SK-N-MC (cell line): ENCODE data around the gene GJA3.

Source experiments
- DNase-seq: peaks from one replicate; pipeline ENCODE4 v3.0.0-alpha.2; 2011; ENCODE audit warnings: low read depth, low spot score
- H3K27ac ChIP-seq: fragments of 200-600 bp; sonication (generic); 2 replicates; pipeline ENCODE4 v1.5.1; 2016; ENCODE audit warnings: mixed run types
- H3K36me3 ChIP-seq: fragments of 200-600 bp; sonication (generic); 2 replicates; pipeline ENCODE4 v1.6.1; 2017; ENCODE audit warnings: antibody characterized with exemption, low read length, mixed read lengths; ENCODE audit not compliant: insufficient read depth
- H3K4me3 ChIP-seq: fragments of 200-600 bp; sonication (generic); 2 replicates; pipeline ENCODE4 v1.5.1; 2016
- H3K9ac ChIP-seq: fragments of 200-600 bp; sonication (generic); 2 replicates; pipeline ENCODE4 v1.8.0; 2017; ENCODE audit warnings: mixed run types, mixed read lengths; ENCODE audit not compliant: insufficient read length
- H3K9me3 ChIP-seq: fragments of 200-600 bp; sonication (generic); 2 replicates; pipeline ENCODE4 v1.6.1; 2017; ENCODE audit warnings: low read depth, mild to moderate bottlenecking, antibody characterized with exemption, low read length, moderate library complexity, mixed read lengths
- EZH2 ChIP-seq: fragments of 200-600 bp; sonication (generic); IDR thresholded peaks from one replicate; pipeline ENCODE4 v1.6.1; 2017; ENCODE audit warnings: antibody characterized with exemption
- FOXP2 ChIP-seq: optimal IDR thresholded peaks from 2 replicates; pipeline ENCODE3; 2011; ENCODE audit warnings: mild to moderate bottlenecking, moderate library complexity; ENCODE audit not compliant: insufficient read depth; ENCODE audit errors: extremely low read length, control extremely low read depth
- POLR2AphosphoS5 ChIP-seq: IDR thresholded peaks from 2 replicates; pipeline ENCODE4 v1.6.1; 2012; ENCODE audit warnings: mild to moderate bottlenecking, low read depth, low read length, borderline replicate concordance

Gene GJA3

DNA sequence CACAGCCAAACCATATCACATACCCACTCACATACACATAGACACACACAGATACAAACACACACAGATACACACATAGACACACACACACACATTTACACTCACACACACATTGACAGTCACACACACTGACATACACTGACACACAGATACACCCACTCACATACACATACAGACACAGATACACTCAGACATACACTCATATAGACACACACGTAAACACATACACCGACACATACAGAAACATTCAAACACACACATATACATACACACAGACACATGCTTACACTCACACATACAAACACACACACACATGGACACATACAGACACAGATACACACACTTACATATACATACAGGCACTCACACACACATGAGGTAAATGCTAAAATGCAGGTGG is 30.2 kb downstream of the GJA3 start:
- H3K27ac ChIP-seq, result no peak overlapping the region
- H3K36me3 ChIP-seq, result no peaks in the 10 kb centered on the region
- H3K9ac ChIP-seq, result no peak overlapping the region
- no peak for DNase-seq
- no peak overlapping the region for H3K4me3 ChIP-seq
- H3K9me3 ChIP-seq, result no peaks in the 10 kb centered on the region
- TF ChIP-seq EZH2 (no peak), POLR2AphosphoS5 (no peak), FOXP2 (no peak)

DNA sequence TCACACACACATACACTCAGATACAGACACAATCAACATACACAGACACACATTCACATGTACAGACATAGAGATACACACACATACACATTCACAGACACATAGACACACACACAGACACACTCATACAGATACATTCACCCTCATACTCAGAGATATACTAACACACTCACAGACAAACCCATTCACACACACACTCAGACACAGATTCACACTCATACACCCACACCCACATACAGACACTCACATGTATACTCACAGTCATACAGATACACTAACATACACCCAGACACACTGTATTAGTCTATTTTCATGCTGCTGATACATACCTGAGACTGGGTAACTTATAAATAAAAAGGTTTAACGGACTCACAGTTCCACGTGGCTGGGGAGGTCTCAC is 30.8 kb downstream of the GJA3 start:
- no peak for TF ChIP-seq FOXP2
- H3K4me3 ChIP-seq, result no peak overlapping the region
- no peak overlapping the region for H3K9ac ChIP-seq
- DNase-seq, result no peak
- no peak overlapping the region for H3K27ac ChIP-seq
- H3K36me3 ChIP-seq, result no peaks in the 10 kb centered on the region
- no peaks in the 10 kb centered on the region for H3K9me3 ChIP-seq

GRCh38 chr13:20129076-20129475 is 31.8 kb downstream of the GJA3 start:
- no peak for TF ChIP-seq EZH2
- TF ChIP-seq POLR2AphosphoS5, result no peak
- TF ChIP-seq FOXP2, result no peak
- Histone ChIP-seq H3K9me3 (no peaks in the 10 kb centered on the region), H3K27ac (no peak overlapping the region), H3K4me3 (no peak overlapping the region), H3K9ac (no peak overlapping the region), H3K36me3 (no peaks in the 10 kb centered on the region)
- DNase-seq, result no peak

DNA sequence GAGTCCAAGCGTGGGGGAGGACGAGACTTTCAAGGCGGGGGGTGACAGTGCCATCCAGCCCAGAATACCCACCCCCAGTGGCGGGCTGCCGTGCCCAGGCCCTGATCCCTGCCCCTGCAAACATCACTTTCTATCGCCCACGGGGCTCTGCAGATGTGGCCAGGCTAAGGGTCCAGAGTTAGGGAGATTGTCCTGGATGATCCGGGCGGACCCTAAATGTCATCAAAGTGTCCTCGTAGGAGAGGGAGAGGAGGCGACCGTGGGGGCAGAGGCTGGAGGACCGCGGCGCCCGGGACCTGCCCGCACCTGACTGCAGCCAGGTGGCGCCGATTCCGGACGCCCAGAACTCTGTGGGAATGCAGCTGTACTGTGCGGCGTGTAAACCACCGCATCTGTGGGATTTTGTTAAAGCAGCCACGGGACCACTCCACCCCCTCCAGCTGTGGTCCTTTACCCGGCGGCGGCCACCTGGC is 32.4 kb downstream of the GJA3 start:
- DNase-seq, result no peak
- Histone ChIP-seq H3K4me3 (no peak overlapping the region), H3K27ac (no peak overlapping the region), H3K36me3 (no peaks in the 10 kb centered on the region), H3K9me3 (no peaks in the 10 kb centered on the region), H3K9ac (no peak overlapping the region)
- TF ChIP-seq POLR2AphosphoS5, result no peak
- no peak for TF ChIP-seq FOXP2
- no peak for TF ChIP-seq EZH2

DNA sequence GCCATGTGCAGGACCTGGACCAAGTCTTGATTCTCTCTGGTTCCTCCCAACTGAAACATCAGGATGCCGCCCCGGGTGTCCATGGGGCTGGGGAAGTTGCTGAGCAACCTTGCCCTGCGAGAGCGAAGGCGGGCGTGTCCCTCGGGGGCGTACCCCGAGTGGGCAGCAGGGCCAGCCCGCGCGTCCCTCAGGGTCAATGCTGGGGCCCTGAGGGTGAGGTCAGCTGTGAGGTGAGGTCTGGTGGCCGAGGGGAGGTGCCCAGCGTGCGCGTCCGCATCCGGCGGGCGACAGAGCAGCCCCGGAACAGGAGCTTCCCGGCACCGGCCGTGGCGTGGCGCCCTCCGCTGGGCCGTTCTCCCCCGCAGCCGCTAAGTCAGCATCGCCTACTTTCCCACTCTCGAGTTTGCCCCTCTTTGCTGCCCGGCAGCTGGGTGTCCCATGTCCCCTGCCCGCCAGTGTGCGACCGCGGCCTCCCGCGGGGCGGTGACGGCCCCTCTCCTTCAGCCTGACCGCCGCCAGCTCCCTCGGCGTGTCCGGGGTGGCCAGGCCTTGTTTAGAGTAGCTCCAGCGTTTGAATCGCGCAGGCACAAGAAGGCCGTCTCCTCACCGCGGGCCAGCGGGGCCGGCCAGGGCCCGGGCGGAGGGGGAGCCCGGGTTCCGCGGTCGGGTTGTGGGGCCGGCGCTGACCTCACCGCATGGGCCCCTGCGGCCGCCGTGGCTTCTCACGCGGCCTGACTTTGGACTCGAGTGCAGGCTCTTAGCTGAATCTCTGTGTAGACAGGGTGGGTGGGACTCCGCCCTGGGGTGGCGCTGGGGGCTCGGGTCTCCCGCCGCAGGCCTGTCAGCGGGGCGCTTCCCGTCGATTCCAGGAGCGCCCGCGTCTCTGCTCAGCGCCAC is 33.0 kb downstream of the GJA3 start:
- TF ChIP-seq POLR2AphosphoS5, result no peak
- no peak for TF ChIP-seq EZH2
- TF ChIP-seq FOXP2, result no peak
- H3K9ac ChIP-seq, result no peak overlapping the region
- H3K36me3 ChIP-seq, result no peaks in the 10 kb centered on the region
- H3K9me3 ChIP-seq, result no peaks in the 10 kb centered on the region
- no peak for DNase-seq
- no peak overlapping the region for H3K27ac ChIP-seq
- no peak overlapping the region for H3K4me3 ChIP-seq

- Histone ChIP-seq H3K36me3 (no peaks in the 10 kb centered on the region), H3K4me3 (no peak overlapping the region), H3K9me3 (no peaks in the 10 kb centered on the region), H3K27ac (no peak overlapping the region), H3K9ac (no peak overlapping the region)
- DNase-seq, result no peak
- TF ChIP-seq EZH2 (no peak), POLR2AphosphoS5 (no peak), FOXP2 (no peak)
Observed at GRCh38 chr13:20127262-20127561, 33.6 kb downstream of the GJA3 start.

- no peak for TF ChIP-seq FOXP2
- TF ChIP-seq EZH2, result no peak
- TF ChIP-seq POLR2AphosphoS5, result no peak
- H3K9ac ChIP-seq, result no peak overlapping the region
- H3K9me3 ChIP-seq, result no peaks in the 10 kb centered on the region
- no peak overlapping the region for H3K27ac ChIP-seq
- no peaks in the 10 kb centered on the region for H3K36me3 ChIP-seq
- no peak for DNase-seq
- H3K4me3 ChIP-seq, result no peak overlapping the region
Observed at GRCh38 chr13:20126541-20127261, 34.2 kb downstream of the GJA3 start.

GRCh38 chr13:20125783-20126165 is 35.1 kb downstream of the GJA3 start:
- no peak overlapping the region for H3K27ac ChIP-seq
- TF ChIP-seq FOXP2 (no peak), EZH2 (no peak), POLR2AphosphoS5 (no peak)
- no peak for DNase-seq
- no peaks in the 10 kb centered on the region for H3K9me3 ChIP-seq
- H3K4me3 ChIP-seq, result no peak overlapping the region
- H3K36me3 ChIP-seq, result no peaks in the 10 kb centered on the region
- H3K9ac ChIP-seq, result no peak overlapping the region
